IMR-90 (cell line): ENCODE data around the gene OBP2A. TPM values are rescaled to one million over a fixed set of nuclear protein-coding genes. Genes with fewer than 3 reads are reported as not detected.

ENCODE experiments used
- ATAC-seq: fragments of 200-7000 bp; cut with Tn5 transposase; 2 replicates; pipeline ENCODE4 v1.9.1; 2020; ENCODE audit warnings: low read depth, mild to moderate bottlenecking, moderate library complexity
- BruUV-seq: library from RNA; stranded (reverse); fragments of 400-500 nt; replicated peaks from 2 replicates; lab custom pipeline; 2021; lab: Mats Ljungman, UMichigan
- CTCF ChIA-PET: fragments of 300-600 bp; formaldehyde crosslinking; extraction: SDS; loops from one replicate; lab custom pipeline; 2021; ENCODE audit warnings: antibody characterized with exemption; lab: Yijun Ruan, JAX
- POLR2A ChIA-PET: fragments of 300-600 bp; sonication (Branson Sonifier 250); formaldehyde crosslinking; loops from one replicate; lab custom pipeline; 2022; ENCODE audit warnings: antibody characterized with exemption; ENCODE audit not compliant: unreplicated experiment; lab: Charles Lee
- DNase-seq: peaks from one replicate; pipeline ENCODE4 v3.0.0; 2013
- H2AFZ ChIP-seq: replicated peaks from 2 replicates; pipeline ENCODE3; 2013; ENCODE audit warnings: low read length, mild to moderate bottlenecking; ENCODE audit not compliant: poor library complexity
- H2AK5ac ChIP-seq: 2 replicates; pipeline ENCODE4 v1.6.1; 2013; ENCODE audit warnings: low read depth, low read length, inconsistent platforms
- H2AK9ac ChIP-seq: replicated peaks from 2 replicates; pipeline ENCODE3; 2013; ENCODE audit warnings: mild to moderate bottlenecking, low read depth, low read length, moderate library complexity; ENCODE audit not compliant: poor library complexity
- H2BK120ac ChIP-seq: 2 replicates; pipeline ENCODE4 v1.6.1; 2013; ENCODE audit warnings: low read depth, low read length, inconsistent platforms
- H2BK15ac ChIP-seq: 3 replicates; pipeline ENCODE4 v1.6.1; 2013; ENCODE audit warnings: low read depth, low read length, inconsistent platforms
- H2BK20ac ChIP-seq: 2 replicates; pipeline ENCODE4 v1.6.1; 2013; ENCODE audit warnings: low read depth, mild to moderate bottlenecking, inconsistent platforms, low read length, moderate library complexity
- H2BK5ac ChIP-seq: 2 replicates; pipeline ENCODE4 v1.6.1; 2013; ENCODE audit warnings: mild to moderate bottlenecking, low read depth, low read length, inconsistent platforms; ENCODE audit not compliant: poor library complexity, severe bottlenecking
- H3K14ac ChIP-seq: replicated peaks from 2 replicates; pipeline ENCODE4 v1.6.1; 2013; ENCODE audit warnings: low read depth, low read length, inconsistent platforms
- H3K18ac ChIP-seq: 2 replicates; pipeline ENCODE4 v1.6.1; 2013; ENCODE audit warnings: low read depth, low read length, control low read depth
- H3K23ac ChIP-seq: 2 replicates; pipeline ENCODE4 v1.6.1; 2013; ENCODE audit warnings: low read depth, low read length, inconsistent platforms
- H3K27ac ChIP-seq: 2 replicates; pipeline ENCODE4 v1.5.1; 2013; ENCODE audit warnings: mild to moderate bottlenecking, control low read depth, low read length; ENCODE audit not compliant: insufficient read depth
- H3K27me3 ChIP-seq: 2 replicates; pipeline ENCODE4 v1.6.1; 2013; ENCODE audit warnings: low read length; ENCODE audit not compliant: control insufficient read depth, insufficient read depth
- H3K36me3 ChIP-seq: 2 replicates; pipeline ENCODE4 v1.6.1; 2013; ENCODE audit warnings: low read length, mixed read lengths; ENCODE audit not compliant: control insufficient read depth, insufficient read depth
- H3K4ac ChIP-seq: 2 replicates; pipeline ENCODE4 v1.6.1; 2013; ENCODE audit warnings: low read depth, low read length, inconsistent platforms
- H3K4me1 ChIP-seq: 2 replicates; pipeline ENCODE4 v1.6.1; 2013; ENCODE audit warnings: low read length, mixed read lengths; ENCODE audit not compliant: control insufficient read depth, insufficient read depth
- H3K4me2 ChIP-seq: 2 replicates; pipeline ENCODE4 v1.6.1; 2013; ENCODE audit warnings: low read depth, mild to moderate bottlenecking, control low read depth, low read length, moderate library complexity
- H3K4me3 ChIP-seq: 2 replicates; pipeline ENCODE4 v1.5.1; 2013; ENCODE audit warnings: low read depth, mild to moderate bottlenecking, control low read depth, low read length, moderate library complexity; ENCODE audit not compliant: insufficient read depth
- H3K56ac ChIP-seq: 2 replicates; pipeline ENCODE4 v1.6.1; 2013; ENCODE audit warnings: low read length, inconsistent platforms; ENCODE audit not compliant: insufficient read depth; ENCODE audit errors: extremely low read depth
- H3K79me1 ChIP-seq, 2 experiments: 2 replicates each; pipeline ENCODE4 v1.6.1; 2013; ENCODE audit warnings: low read length in 2 of 2, inconsistent platforms in 1 of 2, low read depth in 1 of 2
- H3K9ac ChIP-seq: 2 replicates; pipeline ENCODE4 v1.6.1; 2013; ENCODE audit warnings: low read depth, low read length, control low read depth
- H3K9me1 ChIP-seq: 2 replicates; pipeline ENCODE4 v1.6.1; 2013; ENCODE audit warnings: low read length, inconsistent platforms; ENCODE audit not compliant: insufficient read depth
- H3K9me3 ChIP-seq: 2 replicates; pipeline ENCODE4 v1.6.1; 2013; ENCODE audit warnings: low read length; ENCODE audit not compliant: control insufficient read depth, insufficient read depth
- H4K20me1 ChIP-seq: 2 replicates; pipeline ENCODE4 v1.6.1; 2013; ENCODE audit warnings: low read length, inconsistent platforms; ENCODE audit not compliant: insufficient read depth
- H4K5ac ChIP-seq: 2 replicates; pipeline ENCODE4 v1.6.1; 2013; ENCODE audit warnings: mild to moderate bottlenecking, low read depth, low read length, control low read depth
- H4K8ac ChIP-seq, 2 experiments: 2 replicates each; pipeline ENCODE4 v1.6.1; 2013; ENCODE audit warnings: low read depth in 2 of 2, low read length in 2 of 2, control low read depth in 1 of 2, inconsistent platforms in 1 of 2
- H4K91ac ChIP-seq: 2 replicates; pipeline ENCODE4 v1.6.1; 2013; ENCODE audit warnings: low read depth, low read length, inconsistent platforms; ENCODE audit not compliant: insufficient read depth
- BHLHE40 ChIP-seq: fragments of 150-350 bp; IDR thresholded peaks from 2 replicates; pipeline ENCODE4 v1.6.1; 2016; ENCODE audit warnings: mild to moderate bottlenecking, low read depth, low read length
- CEBPB ChIP-seq: IDR thresholded peaks from 2 replicates; pipeline ENCODE4 v1.6.1; 2012; ENCODE audit warnings: low read depth, low read length, improper control_type of control experiment
- CHD1 ChIP-seq: IDR thresholded peaks from 2 replicates; pipeline ENCODE4 v1.6.1; 2012; ENCODE audit warnings: low read depth, low read length, improper control_type of control experiment
- FOS ChIP-seq: fragments of 150-350 bp; IDR thresholded peaks from 2 replicates; pipeline ENCODE4 v1.6.1; 2016; ENCODE audit warnings: low read depth, low read length
- MAFK ChIP-seq: IDR thresholded peaks from 2 replicates; pipeline ENCODE4 v1.6.1; 2012; ENCODE audit warnings: low read depth, low read length, improper control_type of control experiment
- MAZ ChIP-seq: IDR thresholded peaks from 2 replicates; pipeline ENCODE4 v1.6.1; 2012; ENCODE audit warnings: low read depth, mild to moderate bottlenecking, low read length, improper control_type of control experiment, moderate library complexity, borderline replicate concordance
- MXI1 ChIP-seq: IDR thresholded peaks from 2 replicates; pipeline ENCODE4 v1.6.1; 2012; ENCODE audit warnings: low read depth, mild to moderate bottlenecking, low read length, moderate library complexity, borderline replicate concordance
- NFE2L2 ChIP-seq: fragments of 150-350 bp; IDR thresholded peaks from 2 replicates; pipeline ENCODE4 v1.6.1; 2016; ENCODE audit warnings: low read depth, mild to moderate bottlenecking, low read length
- POLR2A ChIP-seq: IDR thresholded peaks from 2 replicates; pipeline ENCODE4 v1.6.1; 2012; ENCODE audit warnings: mild to moderate bottlenecking, low read depth, low read length
- RAD21 ChIP-seq: IDR thresholded peaks from 2 replicates; pipeline ENCODE4 v1.6.1; 2012; ENCODE audit warnings: low read length, improper control_type of control experiment
- RCOR1 ChIP-seq: IDR thresholded peaks from 2 replicates; pipeline ENCODE4 v1.6.1; 2012; ENCODE audit warnings: mild to moderate bottlenecking, low read length, improper control_type of control experiment; ENCODE audit not compliant: insufficient replicate concordance
- RFX5 ChIP-seq: IDR thresholded peaks from 2 replicates; pipeline ENCODE4 v1.8.0; 2012; ENCODE audit warnings: low read depth, mild to moderate bottlenecking, low read length, moderate library complexity
- SMC3 ChIP-seq: fragments of 150-350 bp; IDR thresholded peaks from 2 replicates; pipeline ENCODE4 v1.6.1; 2016; ENCODE audit warnings: low read depth, mild to moderate bottlenecking, antibody characterized with exemption, low read length, moderate library complexity
- WGBS, 2 experiments: methylation state at CpG; one replicate each; pipeline versions ENCODE4 v1.1.5 to v1.1.7; 2013; ENCODE audit warnings: missing lambda C conversion rate in 2 of 2; ENCODE audit not compliant: insufficient read length in 1 of 2; ENCODE audit errors: extremely low coverage in 2 of 2; 5-methylcytosine and 5-hydroxymethylcytosine counted together
- dilution Hi-C: fragments of 300-500 bp; cut with HindIII; formaldehyde crosslinking; loops from one replicate; pipeline ENCODE4 v1.14.3; 2018; ENCODE audit warnings: low sequenced_read_pairs; ENCODE audit not compliant: unreplicated experiment
- in situ Hi-C: fragments of 300-500 bp; cut with MboI; formaldehyde crosslinking; loops from 3 replicates; pipeline ENCODE4 v1.14.3; 2019; ENCODE audit warnings: low sequenced_read_pairs, inconsistent platforms, mixed read lengths
- intact Hi-C: fragments of 100-400 bp; cut with micrococcal nuclease; formaldehyde crosslinking; loops from 2 replicates; pipeline ENCODE4 v1.10.0; 2022
- polyA plus RNA-seq, 3 experiments: library from polyadenylated mRNA; depleted of rRNA; stranded (reverse); fragments of >200 nt; gene quantifications; 2 replicates each; pipeline ENCODE4 v1.2.3, GENCODE V29; 2012; ENCODE audit warnings: low replicate concordance in 1 of 3
- total RNA-seq: library from RNA; depleted of rRNA; stranded (reverse); fragments of >200 nt; gene quantifications from 2 replicates; pipeline ENCODE4 v1.2.3, GENCODE V29; 2012
- TF ChIP-seq, protein P1 (sequence below): fragments of 150-350 bp; IDR thresholded peaks from 2 replicates; pipeline ENCODE4 v1.6.1; 2017; ENCODE audit warnings: mild to moderate bottlenecking, antibody characterized with exemption, low read length, low read depth
- TF ChIP-seq, protein P2 (sequence below): conservative IDR thresholded peaks from 2 replicates; pipeline ENCODE4 v1.5.1; 2012; ENCODE audit warnings: mild to moderate bottlenecking, low read depth, low read length, improper control_type of control experiment
- TF ChIP-seq, protein P3 (sequence below): fragments of 150-350 bp; IDR thresholded peaks from 2 replicates; pipeline ENCODE4 v1.6.1; 2016; ENCODE audit warnings: low read depth, mild to moderate bottlenecking, low read length, moderate library complexity, borderline replicate concordance

Gene OBP2A
- total and polyA plus RNA-seq, 2 of the 4 experiments (the other 2 are of a cell fraction) = not detected

DNA sequence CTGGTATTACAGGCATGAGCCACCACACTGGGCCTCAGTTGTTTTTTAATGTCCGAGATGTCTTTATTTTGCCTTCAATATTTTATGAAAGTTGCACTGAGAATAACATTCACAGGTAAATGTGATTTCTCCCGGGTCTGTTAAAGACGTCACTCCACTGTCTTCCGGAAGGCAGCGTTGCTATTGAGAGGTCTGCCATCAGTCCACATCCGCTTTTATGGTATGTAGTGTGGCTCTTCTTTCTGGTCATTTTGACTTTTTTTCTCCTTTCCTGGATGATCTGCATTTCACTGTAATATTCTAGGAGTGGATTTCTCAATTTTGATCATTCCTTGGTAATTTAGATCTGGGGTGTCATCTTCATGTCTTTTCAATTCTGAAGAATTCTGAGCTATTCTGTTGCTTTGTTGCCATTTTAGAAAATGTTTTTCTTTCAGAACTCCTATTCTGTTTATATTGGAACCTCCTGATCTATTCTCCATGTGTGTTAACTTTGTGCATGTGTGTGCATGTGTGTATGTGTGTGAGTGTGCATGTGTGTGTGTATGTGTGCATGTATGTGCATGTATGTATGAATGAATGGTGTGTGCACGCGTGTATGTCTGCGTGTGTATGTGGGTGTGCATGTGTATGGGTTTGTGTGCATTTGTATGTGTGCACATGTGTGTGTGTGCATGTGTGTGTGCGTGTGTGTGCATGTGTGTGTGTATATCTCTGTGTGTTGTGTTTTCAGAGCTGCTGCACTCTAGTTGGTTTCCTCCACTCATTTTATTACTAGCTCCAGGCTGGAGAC lies 26.6 kb upstream of the OBP2A start:
- Histone ChIP-seq H2BK120ac (no peak overlapping the region), H4K8ac (no peak overlapping the region), H3K27ac (no peak overlapping the region), H3K23ac (no peak overlapping the region), H2AK5ac (no peak overlapping the region), H4K91ac (no peak overlapping the region), H3K9me1 (no peaks in the 10 kb centered on the region), H3K56ac (no peak overlapping the region), H2AFZ (no peak overlapping the region), H3K9me3 (no peaks in the 10 kb centered on the region), H2BK5ac (no peak overlapping the region), H2BK15ac (no peak overlapping the region), H3K14ac (no peak overlapping the region), H3K18ac (no peak overlapping the region), H3K4me3 (no peak overlapping the region), H3K4me2 (no peak overlapping the region), H3K4ac (no peak overlapping the region), H3K36me3 (no peaks in the 10 kb centered on the region), H2AK9ac (no peak overlapping the region), H3K4me1 (no peaks in the 10 kb centered on the region), H2BK20ac (no peak overlapping the region), H3K9ac (no peak overlapping the region), H3K27me3 (peaks cover 3% of the 10 kb centered on the region; the same call in 1 of the 2 replicates), H4K5ac (no peak overlapping the region), H3K79me1 (no peaks in the 10 kb centered on the region), H4K20me1 (no peaks in the 10 kb centered on the region)
- DNase-seq (no peak), ATAC-seq (no peak)
- POLR2A ChIA-PET = no interaction called here
- in situ Hi-C loops = no loop called here
- TF ChIP-seq BHLHE40 (no peak), RCOR1 (no peak), CEBPB (no peak), POLR2A (no peak), RFX5 (no peak), CHD1 (no peak), FOS (no peak), SMC3 (no peak), MXI1 (no peak), MAZ (no peak), NFE2L2 (no peak), MAFK (no peak), RAD21 (no peak)
- TF ChIP-seq, protein P1, sequence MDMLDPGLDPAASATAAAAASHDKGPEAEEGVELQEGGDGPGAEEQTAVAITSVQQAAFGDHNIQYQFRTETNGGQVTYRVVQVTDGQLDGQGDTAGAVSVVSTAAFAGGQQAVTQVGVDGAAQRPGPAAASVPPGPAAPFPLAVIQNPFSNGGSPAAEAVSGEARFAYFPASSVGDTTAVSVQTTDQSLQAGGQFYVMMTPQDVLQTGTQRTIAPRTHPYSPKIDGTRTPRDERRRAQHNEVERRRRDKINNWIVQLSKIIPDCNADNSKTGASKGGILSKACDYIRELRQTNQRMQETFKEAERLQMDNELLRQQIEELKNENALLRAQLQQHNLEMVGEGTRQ = no peak
- TF ChIP-seq, protein P2, sequence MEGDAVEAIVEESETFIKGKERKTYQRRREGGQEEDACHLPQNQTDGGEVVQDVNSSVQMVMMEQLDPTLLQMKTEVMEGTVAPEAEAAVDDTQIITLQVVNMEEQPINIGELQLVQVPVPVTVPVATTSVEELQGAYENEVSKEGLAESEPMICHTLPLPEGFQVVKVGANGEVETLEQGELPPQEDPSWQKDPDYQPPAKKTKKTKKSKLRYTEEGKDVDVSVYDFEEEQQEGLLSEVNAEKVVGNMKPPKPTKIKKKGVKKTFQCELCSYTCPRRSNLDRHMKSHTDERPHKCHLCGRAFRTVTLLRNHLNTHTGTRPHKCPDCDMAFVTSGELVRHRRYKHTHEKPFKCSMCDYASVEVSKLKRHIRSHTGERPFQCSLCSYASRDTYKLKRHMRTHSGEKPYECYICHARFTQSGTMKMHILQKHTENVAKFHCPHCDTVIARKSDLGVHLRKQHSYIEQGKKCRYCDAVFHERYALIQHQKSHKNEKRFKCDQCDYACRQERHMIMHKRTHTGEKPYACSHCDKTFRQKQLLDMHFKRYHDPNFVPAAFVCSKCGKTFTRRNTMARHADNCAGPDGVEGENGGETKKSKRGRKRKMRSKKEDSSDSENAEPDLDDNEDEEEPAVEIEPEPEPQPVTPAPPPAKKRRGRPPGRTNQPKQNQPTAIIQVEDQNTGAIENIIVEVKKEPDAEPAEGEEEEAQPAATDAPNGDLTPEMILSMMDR = no peak
- TF ChIP-seq, protein P3, sequence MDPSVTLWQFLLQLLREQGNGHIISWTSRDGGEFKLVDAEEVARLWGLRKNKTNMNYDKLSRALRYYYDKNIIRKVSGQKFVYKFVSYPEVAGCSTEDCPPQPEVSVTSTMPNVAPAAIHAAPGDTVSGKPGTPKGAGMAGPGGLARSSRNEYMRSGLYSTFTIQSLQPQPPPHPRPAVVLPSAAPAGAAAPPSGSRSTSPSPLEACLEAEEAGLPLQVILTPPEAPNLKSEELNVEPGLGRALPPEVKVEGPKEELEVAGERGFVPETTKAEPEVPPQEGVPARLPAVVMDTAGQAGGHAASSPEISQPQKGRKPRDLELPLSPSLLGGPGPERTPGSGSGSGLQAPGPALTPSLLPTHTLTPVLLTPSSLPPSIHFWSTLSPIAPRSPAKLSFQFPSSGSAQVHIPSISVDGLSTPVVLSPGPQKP = no peak
- WGBS, 2 experiments = 92% methylated on average over 2 of the region's 10 CpGs; no CpG with 5 or more reads in 1 of the 2 experiments
- no TSS peak for BruUV-seq
- dilution Hi-C loops = no loop called here
- CTCF ChIA-PET = no interaction called here
- intact Hi-C loops = no loop called here
